ENCODE measurements around the gene CSMD2.

DNA sequence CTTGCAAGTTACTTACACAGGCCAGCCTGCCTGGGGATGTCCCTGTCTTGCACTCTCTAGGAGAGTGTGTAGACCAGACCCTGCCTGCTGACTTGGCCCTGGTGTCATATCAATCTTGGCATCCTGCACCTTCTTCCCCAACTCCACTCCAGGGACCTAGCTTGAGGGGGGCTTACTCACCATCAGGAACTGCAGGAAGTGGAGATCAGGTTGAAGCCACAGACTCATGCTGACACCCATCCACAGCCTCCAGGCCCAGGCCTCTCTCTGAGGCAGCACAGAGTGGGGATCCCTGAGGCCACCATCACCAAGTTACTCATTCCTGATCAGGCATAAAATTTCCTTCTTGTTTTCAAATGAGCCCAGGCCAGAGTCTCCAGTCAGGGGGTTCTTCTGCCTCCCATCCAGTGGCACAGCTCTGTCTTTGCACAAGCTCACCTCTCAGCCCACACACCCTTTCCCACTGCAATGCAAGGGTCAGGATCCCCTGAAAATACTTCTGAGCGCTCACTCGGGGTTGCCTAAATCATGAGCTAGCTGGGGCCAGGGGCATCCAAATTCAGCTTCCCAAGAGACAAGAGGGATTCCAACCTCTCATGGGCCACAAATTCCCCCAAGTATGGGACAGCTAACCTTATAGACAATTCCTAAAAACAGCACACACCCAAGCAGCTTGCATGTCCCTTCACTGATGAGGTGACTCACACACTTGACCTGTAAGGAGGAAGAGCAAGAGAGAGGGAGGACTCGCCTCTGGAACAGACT lies 33.5 kb downstream of the CSMD2 start:
- TF ChIP-seq TAF1 (IDR thresholded peaks at IDR 0.05; ENCODE audit: low read depth) (no peak), TCF12 (IDR thresholded peaks at IDR 0.05; ENCODE audit: low read depth) (no peak), YY1 (IDR thresholded peaks at IDR 0.05; ENCODE audit: low read depth) (no peak), EGR1 (IDR thresholded peaks at IDR 0.05) (no peak)
- TF ChIP-seq, protein P1, sequence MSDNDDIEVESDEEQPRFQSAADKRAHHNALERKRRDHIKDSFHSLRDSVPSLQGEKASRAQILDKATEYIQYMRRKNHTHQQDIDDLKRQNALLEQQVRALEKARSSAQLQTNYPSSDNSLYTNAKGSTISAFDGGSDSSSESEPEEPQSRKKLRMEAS (IDR thresholded peaks at IDR 0.05), result no peak
